T-helper 9 cell (primary cell): ENCODE data around the gene LGI2.

Experiments
- DNase-seq: peaks from one replicate; pipeline ENCODE4 v3.0.0-alpha.2; 2020

Gene LGI2

GRCh38 chr4:24992968-24993367 is 37.8 kb downstream of the LGI2 start:
- no peak for DNase-seq

DNA sequence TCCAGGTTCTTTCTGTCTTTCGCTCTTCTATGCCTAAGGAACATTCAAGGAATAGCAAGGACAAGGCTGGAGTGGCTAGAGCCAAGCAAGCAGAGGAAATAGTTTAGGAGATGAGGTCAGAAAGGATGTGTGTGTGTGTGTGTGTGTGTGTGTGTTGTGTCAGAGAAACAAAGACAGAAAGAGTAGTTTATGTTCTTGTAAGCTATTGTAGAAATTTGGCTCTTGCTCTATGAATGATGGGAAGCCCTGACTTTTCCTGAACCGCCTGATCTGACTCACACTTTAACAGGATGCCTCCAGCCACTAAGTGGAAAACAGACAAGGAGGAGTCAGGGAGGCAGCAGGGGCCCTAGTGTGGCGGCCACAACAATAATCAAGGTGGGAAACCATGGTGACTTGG is 39.7 kb downstream of the LGI2 start:
- DNase-seq: no peak

DNA sequence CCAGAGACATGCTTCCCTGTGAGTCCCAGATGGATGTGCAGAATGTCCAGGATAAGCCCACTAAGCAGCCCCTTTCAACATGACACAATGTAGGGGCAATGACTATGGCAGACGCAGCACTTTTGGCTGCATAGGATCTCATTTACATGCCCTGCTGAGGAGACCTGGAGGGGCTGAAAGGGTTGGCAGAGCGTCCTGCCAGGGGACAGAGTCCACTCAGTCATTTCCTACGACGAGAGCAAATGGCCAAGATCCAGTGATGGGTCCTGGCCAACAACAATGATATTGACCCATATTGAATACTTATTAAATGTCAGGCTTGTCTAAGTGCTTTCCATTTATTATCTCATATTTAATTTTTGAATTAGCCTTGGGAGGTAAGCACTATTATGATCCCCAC is 41.4 kb downstream of the LGI2 start:
- no peak for DNase-seq

- no peak for DNase-seq
Measured at GRCh38 chr4:24988776-24989175, 42.0 kb downstream of the LGI2 start.

DNA sequence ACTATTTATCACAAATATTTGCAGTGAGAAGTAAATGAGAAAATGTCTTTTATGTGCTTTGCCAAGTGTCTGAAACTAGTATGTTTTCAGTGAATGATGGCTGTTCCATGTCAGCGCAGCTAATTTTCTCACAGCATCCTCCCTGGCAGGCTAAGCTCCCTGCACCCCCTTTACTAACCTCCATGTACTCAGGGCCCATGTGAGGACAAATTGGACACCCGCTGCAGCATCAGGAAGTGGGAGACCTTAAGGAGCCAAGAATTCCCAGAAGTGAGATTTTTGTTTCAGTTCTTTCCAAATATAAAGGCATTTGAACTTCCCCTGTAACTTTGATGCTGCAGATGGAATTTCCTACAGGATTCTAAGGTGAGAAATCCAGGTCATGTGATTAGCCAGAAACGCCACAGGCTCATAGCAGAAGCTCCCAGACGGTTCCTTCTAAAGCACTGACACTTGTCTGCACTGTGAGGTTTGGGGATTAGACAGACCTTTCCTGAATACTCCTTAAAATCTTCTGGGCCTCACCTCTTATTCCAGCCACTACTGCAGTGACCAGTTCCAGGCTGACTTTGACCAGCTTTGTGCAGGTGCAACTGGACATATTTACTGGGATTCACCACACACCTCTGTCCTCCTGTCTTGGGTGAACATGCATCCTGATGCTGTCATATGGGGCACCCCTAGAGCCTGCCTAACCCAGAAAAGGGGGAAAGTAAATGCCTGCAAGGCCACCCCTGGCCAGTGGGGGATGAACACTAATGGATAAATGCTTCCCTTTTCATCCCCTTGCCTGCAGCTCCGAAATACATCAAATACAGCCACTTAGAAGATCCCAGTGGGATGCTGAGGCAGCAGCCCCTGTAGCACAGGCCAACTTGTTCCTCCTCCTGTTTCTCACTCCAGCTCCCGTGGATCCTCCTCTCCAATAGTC is 45.9 kb downstream of the LGI2 start:
- DNase-seq: no peak

GRCh38 chr4:24980740-24981139 is 50.0 kb downstream of the LGI2 start:
- DNase-seq: no peak

GRCh38 chr4:24980064-24980690 is 50.6 kb downstream of the LGI2 start:
- peak; percentile 9 for DNase-seq

DNA sequence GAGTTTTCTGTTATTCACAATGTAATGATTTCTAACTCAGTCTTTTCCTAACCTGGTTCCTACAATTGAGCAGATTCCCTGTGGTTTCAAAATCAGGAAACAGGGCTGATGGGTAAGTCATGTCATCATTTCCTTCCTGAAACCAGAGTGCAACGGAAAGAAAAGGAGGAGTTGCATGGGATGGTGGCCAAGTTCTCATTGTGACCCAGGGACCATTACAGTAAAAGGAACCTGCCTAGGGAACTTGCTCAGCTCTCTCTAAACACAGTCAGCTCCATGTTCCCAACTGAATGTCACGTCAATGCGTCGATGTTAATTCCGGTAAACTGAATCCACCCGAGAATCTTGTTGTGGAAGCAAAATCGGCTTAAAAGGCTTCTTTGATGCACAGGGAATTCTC is 51.2 kb downstream of the LGI2 start:
- no peak for DNase-seq

DNA sequence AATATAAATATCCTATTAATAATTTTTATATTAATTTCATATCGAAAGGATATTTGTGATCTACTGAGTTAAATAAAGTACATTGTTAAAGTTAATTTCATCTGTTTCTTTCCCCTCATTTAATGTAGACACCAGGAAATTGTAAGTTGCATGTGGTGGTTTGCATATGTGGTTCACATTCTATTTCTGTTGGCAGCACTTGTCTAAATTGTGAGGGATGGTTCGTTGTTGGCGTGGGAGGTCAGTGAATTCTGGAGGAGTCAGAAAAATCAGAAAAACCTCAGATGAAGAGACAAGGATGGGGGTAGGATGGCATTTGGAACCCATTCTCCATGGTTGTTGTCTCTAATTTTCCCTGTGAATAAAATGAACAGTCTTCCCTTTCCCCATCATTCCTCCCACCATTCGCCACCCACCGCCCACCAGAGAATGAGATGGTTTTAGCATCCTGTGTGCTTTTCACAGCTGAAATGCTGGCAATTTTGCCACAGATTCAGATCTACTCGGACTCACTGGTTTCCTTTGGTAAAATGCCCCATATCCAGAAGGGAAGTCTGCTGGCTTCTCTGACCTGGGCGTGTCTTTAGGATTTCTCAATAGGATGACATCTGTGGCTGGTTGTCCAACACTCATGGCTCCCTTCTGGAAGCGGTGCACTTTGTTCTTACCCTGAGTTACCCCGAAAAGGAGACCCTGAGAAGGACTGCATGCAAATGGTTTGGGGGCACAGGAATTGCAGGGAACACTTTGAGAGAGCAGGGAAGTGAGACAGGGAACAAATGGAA is 52.3 kb downstream of the LGI2 start:
- no peak for DNase-seq

DNA sequence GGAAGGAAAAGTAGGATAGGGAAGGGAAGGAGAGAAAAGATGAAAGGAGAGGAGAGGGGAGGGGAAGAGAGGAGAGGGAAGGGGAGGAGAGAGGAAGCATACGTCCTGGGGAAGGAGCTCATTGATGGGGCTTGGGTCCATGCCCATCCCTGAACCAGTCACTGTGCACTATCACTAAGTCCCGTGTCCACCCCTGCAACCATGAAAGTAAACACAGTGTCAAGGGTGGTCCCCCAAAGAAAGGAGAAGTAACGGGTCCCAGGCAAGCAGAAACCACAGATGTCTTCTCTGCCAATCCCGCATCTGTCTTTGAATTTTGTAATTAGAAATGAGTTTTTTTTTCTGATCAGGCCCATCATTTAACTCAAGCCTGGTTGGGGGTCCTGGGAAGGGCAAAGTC is 55.2 kb downstream of the LGI2 start:
- no peak for DNase-seq

- DNase-seq: no peak
Measured at GRCh38 chr4:24973747-24974601, 56.8 kb downstream of the LGI2 start.

- no peak for DNase-seq
Measured at GRCh38 chr4:24973404-24973746, 57.4 kb downstream of the LGI2 start.

DNA sequence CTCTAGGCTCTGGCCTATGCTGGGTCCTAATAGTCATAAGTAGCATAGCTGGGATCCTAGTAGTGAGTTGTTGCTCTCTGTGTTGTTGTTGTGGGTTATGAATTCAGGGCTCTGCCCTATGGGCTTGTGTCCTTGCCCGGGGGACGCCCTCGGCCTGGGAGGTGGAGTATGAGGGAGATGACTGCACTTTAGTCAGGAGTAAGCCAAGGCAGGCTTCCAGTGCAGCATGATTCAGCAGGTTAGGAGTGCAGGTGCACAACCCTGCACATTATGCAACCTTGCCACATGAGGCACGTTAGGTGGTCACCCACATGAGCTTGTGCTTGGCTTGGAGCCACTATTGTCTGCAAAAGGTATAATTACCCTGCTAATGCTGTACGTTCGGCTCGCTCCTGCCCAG is 59.6 kb downstream of the LGI2 start:
- DNase-seq: no peak

- DNase-seq: no peak
Measured at GRCh38 chr4:24970635-24971034, 60.1 kb downstream of the LGI2 start.

DNA sequence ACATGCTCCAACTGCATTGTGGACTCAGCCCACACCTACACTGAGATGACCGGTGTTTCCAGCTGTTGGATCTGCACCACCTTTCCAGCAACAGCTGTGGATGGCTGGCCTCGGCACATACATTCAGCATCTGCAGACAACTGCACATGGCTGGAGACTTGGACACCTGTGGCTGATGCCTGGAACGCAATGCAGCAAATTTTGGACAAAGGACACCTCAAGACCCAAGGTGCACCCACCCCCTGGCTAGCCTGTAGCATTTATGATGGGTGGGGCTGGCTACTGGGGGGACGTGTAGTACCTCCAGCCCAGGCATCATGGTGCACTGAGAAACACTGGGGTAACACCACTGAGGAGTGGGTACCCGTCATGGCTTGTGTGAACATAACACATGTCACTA is 60.6 kb downstream of the LGI2 start:
- no peak for DNase-seq

- no peak for DNase-seq
Measured at GRCh38 chr4:24969486-24969885, 61.3 kb downstream of the LGI2 start.

GRCh38 chr4:24968992-24969391 is 61.8 kb downstream of the LGI2 start:
- DNase-seq: no peak

- no peak for DNase-seq
Measured at GRCh38 chr4:24968278-24968677, 62.5 kb downstream of the LGI2 start.

GRCh38 chr4:24967346-24967745 is 63.4 kb downstream of the LGI2 start:
- no peak for DNase-seq

DNA sequence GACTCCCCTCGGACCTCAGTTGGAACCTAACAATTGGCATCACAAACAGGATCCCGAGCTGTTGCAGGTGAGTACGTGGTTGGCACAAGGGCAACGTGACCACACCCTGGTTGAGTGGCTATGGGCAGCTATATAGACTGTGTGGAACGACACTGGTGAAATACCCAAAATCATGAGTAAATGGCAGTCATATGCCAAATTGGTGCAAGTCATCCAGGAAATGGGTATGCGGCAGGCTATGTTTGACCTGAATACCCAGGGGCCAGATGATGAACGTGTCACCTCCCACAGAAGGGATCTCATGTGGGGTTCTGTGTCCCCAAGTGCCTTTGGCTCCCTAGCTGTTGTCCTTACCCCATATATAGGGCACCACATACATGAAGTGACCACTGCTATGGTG is 64.7 kb downstream of the LGI2 start:
- no peak for DNase-seq

DNA sequence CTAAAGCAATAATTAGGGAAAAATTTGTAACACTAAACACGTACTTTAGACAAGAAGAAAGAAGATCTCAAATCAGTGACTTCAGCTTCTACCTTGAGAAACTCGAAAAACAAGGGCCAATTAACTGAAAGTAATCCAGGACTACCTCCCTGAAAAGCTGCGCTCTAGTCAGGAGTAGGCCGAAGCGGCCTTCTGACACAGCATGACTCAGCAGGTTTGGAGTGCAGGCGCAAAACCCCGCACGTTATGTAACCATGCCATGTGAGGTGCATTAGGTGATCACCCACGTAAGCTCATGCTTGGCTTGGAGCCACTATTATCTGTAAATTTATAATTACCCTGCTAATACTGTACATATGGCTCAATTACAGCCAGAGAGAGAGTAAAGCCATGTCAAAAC is 65.1 kb downstream of the LGI2 start:
- DNase-seq: peak; percentile 6

DNA sequence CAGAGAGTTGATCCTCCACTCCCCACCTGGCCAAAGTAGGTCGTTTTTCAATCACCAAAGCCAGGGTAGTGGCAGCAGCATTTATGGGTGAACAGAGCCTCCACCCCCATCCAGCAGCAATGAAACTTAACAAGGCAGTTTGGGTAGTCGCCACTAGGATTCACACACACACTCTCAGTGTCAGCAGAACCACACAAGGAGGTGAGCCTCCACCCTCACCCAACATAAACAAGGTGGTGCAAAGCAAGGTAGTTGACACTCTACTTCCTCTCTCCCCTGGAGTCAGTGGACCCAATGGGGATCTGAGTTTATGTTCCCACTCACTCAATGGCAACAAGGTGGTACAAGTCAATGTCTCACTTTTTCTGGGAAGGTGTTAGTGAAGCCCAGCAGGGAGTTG is 67.5 kb downstream of the LGI2 start:
- DNase-seq: no peak

- no peak for DNase-seq
Measured at GRCh38 chr4:24957886-24958285, 72.9 kb downstream of the LGI2 start.
